GM12878 (cell line): ENCODE results near the gene PIK3R3. TPM values are rescaled to one million over a fixed set of nuclear protein-coding genes. Genes with fewer than 3 reads are reported as not detected.

ENCODE experiments used
- ATAC-seq: fragments of 200-7000 bp; cut with Tn5 transposase; 3 replicates; pipeline ENCODE4 v1.9.1; 2020; ENCODE audit warnings: mild to moderate bottlenecking, moderate library complexity
- BruUV-seq: library from RNA; stranded (reverse); fragments of 400-500 nt; replicated peaks from 2 replicates; lab custom pipeline; 2021; lab: Mats Ljungman, UMichigan
- CTCF ChIA-PET: fragments of 300-600 bp; sonication (Branson Sonifier 250); formaldehyde crosslinking; extraction: SDS; loops from one replicate; lab custom pipeline; 2021; ENCODE audit warnings: inconsistent platforms; lab: Yijun Ruan, JAX
- POLR2A ChIA-PET: fragments of 350-600 bp; formaldehyde crosslinking; extraction: SDS; loops from one replicate; lab custom pipeline; 2021; ENCODE audit warnings: inconsistent platforms; lab: Charles Lee
- RAD21 ChIA-PET: fragments of 300-600 bp; sonication (Branson Sonifier 250); formaldehyde crosslinking; loops from one replicate; lab custom pipeline; 2023; ENCODE audit warnings: antibody characterized with exemption; ENCODE audit not compliant: unreplicated experiment; lab: Charles Lee
- SMC1A ChIA-PET: fragments of 300-600 bp; sonication (Branson Sonifier 250); formaldehyde crosslinking; loops from one replicate; lab custom pipeline; 2023; ENCODE audit not compliant: unreplicated experiment, uncharacterized antibody; lab: Charles Lee
- DNase-seq: peaks from one replicate; pipeline ENCODE4 v3.0.0-alpha.2; 2011; ENCODE audit warnings: low read depth, low spot score
- FAIRE-seq: peaks from 3 replicates; lab custom pipeline; 2011; peaks lifted over from hg19 to GRCh38; lab: Jason Lieb, UNC
- H2AFZ ChIP-seq: 2 replicates; pipeline ENCODE4 v1.6.0; 2011; ENCODE audit warnings: low read depth, low read length, control low read depth; ENCODE audit not compliant: control insufficient read depth
- H3K27ac ChIP-seq: 2 replicates; pipeline ENCODE4 v1.5.1; 2011; ENCODE audit warnings: control low read depth; ENCODE audit not compliant: control insufficient read depth, insufficient read depth
- H3K27me3 ChIP-seq, 2 experiments: replicated peaks in 1 of 2; 2 replicates each; pipeline versions ENCODE4 v1.6.0 to v1.6.1; 2011; ENCODE audit warnings: low read length in 1 of 2; ENCODE audit not compliant: control insufficient read depth in 2 of 2, insufficient read depth in 2 of 2
- H3K36me3 ChIP-seq, 2 experiments: 2 replicates each; pipeline ENCODE4 v1.5.1; 2011; ENCODE audit warnings: low read length in 1 of 2; ENCODE audit not compliant: control insufficient read depth in 2 of 2, insufficient read depth in 2 of 2
- H3K4me1 ChIP-seq: 2 replicates; pipeline ENCODE4 v1.6.1; 2011; ENCODE audit warnings: mild to moderate bottlenecking, low read length, moderate library complexity, mixed read lengths; ENCODE audit not compliant: control insufficient read depth, insufficient read depth
- H3K4me2 ChIP-seq: 2 replicates; pipeline ENCODE4 v1.6.0; 2011; ENCODE audit warnings: control low read depth; ENCODE audit not compliant: control insufficient read depth, insufficient read depth
- H3K4me3 ChIP-seq: fragments of 200-600 bp; sonication (generic); 2 replicates; pipeline ENCODE4 v1.5.1; 2016
- H3K79me2 ChIP-seq: 2 replicates; pipeline ENCODE4 v1.6.0; 2011; ENCODE audit warnings: low read length; ENCODE audit not compliant: control insufficient read depth, insufficient read depth
- H3K9ac ChIP-seq: 2 replicates; pipeline ENCODE4 v1.8.0; 2011; ENCODE audit warnings: low read length, control low read depth, mixed read lengths; ENCODE audit not compliant: control insufficient read depth, insufficient read depth
- H3K9me3 ChIP-seq: replicated peaks from 3 replicates; pipeline ENCODE4 v1.5.1; 2011; ENCODE audit warnings: mild to moderate bottlenecking, low read length; ENCODE audit not compliant: control insufficient read depth, insufficient read depth
- H4K20me1 ChIP-seq: 2 replicates; pipeline ENCODE4 v1.6.0; 2011; ENCODE audit not compliant: control insufficient read depth, insufficient read depth
- CUX1 ChIP-seq: IDR thresholded peaks from 2 replicates; pipeline ENCODE4 v1.6.1; 2012; ENCODE audit warnings: improper control_type of control experiment, low read depth, low read length; ENCODE audit not compliant: insufficient replicate concordance
- EED ChIP-seq: sonication (generic); IDR thresholded peaks from 2 replicates; pipeline ENCODE4 v1.6.1; 2016; ENCODE audit warnings: antibody characterized with exemption, low read depth
- GATAD2B ChIP-seq: fragments of 450-650 bp; conservative IDR thresholded peaks from 2 replicates; pipeline ENCODE4 v1.6.1; 2017; ENCODE audit warnings: low read depth, mild to moderate bottlenecking, moderate library complexity
- HDAC6 ChIP-seq: fragments of 200-600 bp; sonication (generic); IDR thresholded peaks from one replicate; pipeline ENCODE4 v1.8.0; 2017; ENCODE audit warnings: antibody characterized with exemption; ENCODE audit not compliant: unreplicated experiment
- JUND ChIP-seq: IDR thresholded peaks from 2 replicates; pipeline ENCODE4 v1.6.1; 2012; ENCODE audit warnings: low read depth, mild to moderate bottlenecking, low read length, improper control_type of control experiment, moderate library complexity
- MTA3 ChIP-seq: IDR thresholded peaks from 2 replicates; pipeline ENCODE4 v1.6.1; 2012; ENCODE audit warnings: low read length, inconsistent platforms, borderline replicate concordance
- NR2C2 ChIP-seq: IDR thresholded peaks from 2 replicates; pipeline ENCODE4 v1.6.1; 2011; ENCODE audit warnings: borderline replicate concordance, low read depth; ENCODE audit not compliant: control insufficient read depth, insufficient read length
- POU2F2 ChIP-seq: IDR thresholded peaks from 3 replicates; pipeline ENCODE4 v1.6.1; 2011; ENCODE audit warnings: low read depth, mild to moderate bottlenecking, low read length, borderline replicate concordance
- SKIL ChIP-seq: fragments of 450-650 bp; IDR thresholded peaks from 2 replicates; pipeline ENCODE4 v1.6.1; 2017; ENCODE audit warnings: mild to moderate bottlenecking, low read depth, inconsistent platforms; ENCODE audit not compliant: poor library complexity, severe bottlenecking
- SPI1 ChIP-seq: IDR thresholded peaks from 2 replicates; pipeline ENCODE4 v1.6.1; 2011; ENCODE audit warnings: low read depth, mild to moderate bottlenecking, low read length, moderate library complexity, borderline replicate concordance; ENCODE audit not compliant: insufficient read depth
- ZBED1 ChIP-seq: IDR thresholded peaks from 2 replicates; pipeline ENCODE4 v1.6.1; 2016; ENCODE audit warnings: borderline replicate concordance
- ZNF384 ChIP-seq: IDR thresholded peaks from 2 replicates; pipeline ENCODE4 v1.6.1; 2012; ENCODE audit warnings: low read depth, mild to moderate bottlenecking, low read length, improper control_type of control experiment, borderline replicate concordance
- WGBS: methylation state at CpG from one replicate; pipeline ENCODE4 v1.1.6; 2016; ENCODE audit warnings: low lambda C conversion rate; ENCODE audit not compliant: insufficient replicate concordance, insufficient coverage; ENCODE audit errors: missing lambda C conversion rate; 5-methylcytosine and 5-hydroxymethylcytosine counted together
- in situ Hi-C: fragments of 300-500 bp; cut with MboI; formaldehyde crosslinking; loops from 9 replicates; pipeline ENCODE4 v1.14.3; 2018; ENCODE audit warnings: mixed read lengths
- intact Hi-C: fragments of 100-400 bp; cut with micrococcal nuclease; formaldehyde crosslinking; loops from one replicate; pipeline ENCODE4 v1.14.2; 2022; ENCODE audit not compliant: unreplicated experiment
- polyA plus RNA-seq, 11 experiments: library from polyadenylated mRNA; depleted of rRNA in 4 of 11; unstranded in 6 of 11; stranded (reverse) in 5 of 11; fragments of >200 nt; fragmentation: Nextera tagmentation in 4 of 11; fragmentation: Illumina TruSeq in 1 of 11; extraction: Ambion mirVana in 4 of 11; extraction: Trizol in 1 of 11; gene quantifications; 1 replicate in 1 of 11; 2 replicates in 10 of 11; pipeline versions ENCODE4 v1.2.1 to v1.2.3, GENCODE V29; 2011 to 2016; ENCODE audit warnings: inconsistent platforms in 2 of 11, missing spikeins in 2 of 11, low read depth in 1 of 11
- total RNA-seq, 4 experiments: library from RNA; depleted of rRNA in 3 of 4; stranded (reverse); fragments of >200 nt in 3 of 4; fragmentation: Illumina TruSeq in 1 of 4; extraction: Trizol in 1 of 4; gene quantifications; 2 replicates each; pipeline versions ENCODE4 v1.2.1 to v1.2.3, GENCODE V29; 2013 to 2021

PIK3R3 gene
- total and polyA plus RNA-seq, 10 of the 15 experiments (the other 5 are each of a cell fraction or from before 2014, with no cell fraction given) = 4.8 to 27.0 (median 19.8) TPM

GRCh38 chr1:46064708-46065107 is 67.7 kb downstream of the PIK3R3 start (continued):
- TF ChIP-seq CUX1 = no peak
- TF ChIP-seq POU2F2 = no peak
- TF ChIP-seq GATAD2B = no peak

- Histone ChIP-seq H3K4me2 (peak overlapping the region; percentile 12), H3K9ac (no peak overlapping the region), H3K4me1 (peaks cover 9% of the 10 kb centered on the region), H3K27me3 (no peaks in the 10 kb centered on the region), H3K9me3 (no peaks in the 10 kb centered on the region; the same call in 2 of the 3 replicates), H2AFZ (no peak overlapping the region), H3K4me3 (no peak overlapping the region), H4K20me1 (no peaks in the 10 kb centered on the region), H3K36me3 (peaks cover 5 to 7% of the 10 kb centered on the region in 2 experiments), H3K79me2 (no peaks in the 10 kb centered on the region), H3K27ac (peak overlapping the region; percentile 3)
- intact Hi-C loops (loop anchor here (5.0 kb wide), 1 partner anchor 70 kb away; the partner anchor contains the start of gene PIK3R3), in situ Hi-C loops (no loop called here)
- DNase-seq (peak; percentile 51), ATAC-seq (peak; percentile 86), FAIRE-seq (no peak)
- 36% methylated on average over 4 of the region's 4 CpGs for WGBS
- BruUV-seq = no TSS peak
- SMC1A ChIA-PET = interaction anchor here (0.9 to 6.3 kb wide), 14 partner anchors 9 to 121 kb away, joined by 3 to 43 read pairs (median 6); partner anchors contain the start of gene PIK3R3
- POLR2A ChIA-PET = interaction anchor here (0.5 to 2.7 kb wide), 9 partner anchors 13 to 95 kb away, joined by 3 to 8 read pairs (median 3); partner anchors contain the start of gene PIK3R3
- RAD21 ChIA-PET = interaction anchor here (1.0 to 4.0 kb wide), 11 partner anchors 20 to 184 kb away, joined by 3 to 20 read pairs (median 4); partner anchors contain the start of gene PIK3R3
- CTCF ChIA-PET = interaction anchor here (0.9 to 1.8 kb wide), 6 partner anchors 21 to 161 kb away, joined by 3 to 10 read pairs (median 5); no protein-coding TSS in a partner anchor
- TF ChIP-seq SKIL (peak; percentile 53), ZNF384 (no peak; the same call in 1 of the 2 replicates), MTA3 (0 out of 2 replicates have a peak, but pooled peaks have one; percentile 33), JUND (no peak), EED (peak; percentile 49; the same call in 1 of the 2 replicates), SPI1 (no peak), NR2C2 (no peak), ZBED1 (no peak), HDAC6 (no peak)
Observed at GRCh38 chr1:46062651-46063319, 69.6 kb downstream of the PIK3R3 start.
